ENCODE measurements around the gene PEAK1.

DNA sequence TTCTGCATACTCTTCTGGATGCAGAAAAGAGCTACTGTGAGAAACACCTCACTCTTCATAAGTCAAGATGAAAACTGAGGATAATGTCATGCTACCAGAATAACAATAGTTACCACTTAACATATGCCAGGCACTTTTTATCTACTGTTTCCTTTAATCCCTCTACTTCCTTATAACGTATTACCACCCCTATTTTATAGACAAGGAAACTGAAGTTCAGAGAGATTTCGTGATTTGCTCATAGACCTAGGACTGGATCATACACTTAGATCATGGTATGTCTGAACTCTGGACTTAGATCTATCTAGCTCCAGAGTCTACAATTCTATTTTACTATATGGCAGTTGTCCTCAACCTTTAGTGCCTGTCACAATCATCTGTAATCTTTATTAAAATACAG, 193.3 kb downstream of the PEAK1 start:
- no peak for TF ChIP-seq CTCF (optimal IDR thresholded peaks at IDR 0.05 in 1 of 3, IDR thresholded peaks at IDR 0.05 in 1 of 3, conservative IDR thresholded peaks at IDR 0.05 in 1 of 3; ENCODE audit: extremely low read depth in 1 of 3, insufficient read depth in 2 of 3, low read length in 3 of 3)
- no peak for TF ChIP-seq EZH2 (IDR thresholded peaks at IDR 0.05; ENCODE audit: low read length)

Data from keratinocyte (primary cell).